ENCODE data around the gene SGCA.

- no peak for TF ChIP-seq POLR2A (IDR thresholded peaks at IDR 0.05; ENCODE audit: low read depth)
- TF ChIP-seq CTCF (IDR thresholded peaks at IDR 0.05), result no peak
- no peak for TF ChIP-seq EP300 (IDR thresholded peaks at IDR 0.05)
Measured at GRCh38 chr17:50187751-50188530, 22.1 kb downstream of the SGCA start.

Data from esophagus muscularis mucosa (tissue), 4 donors.